ENCODE data around the gene PTPRD. TPM values are rescaled to one million over a fixed set of nuclear protein-coding genes. Genes with fewer than 3 reads are reported as not detected.
A peak's percentile ranks its signal among the peaks of the same experiment; 100 is the strongest.

Gene PTPRD
- polyA plus RNA-seq, 3 donors = 114 to 130 (median 117) TPM

GRCh38 chr9:10026443-10026984 lies 586.3 kb downstream of the PTPRD start:
- DNase-seq (ENCODE audit: extremely low read depth in 1 of 11, low read depth in 9 of 11, low spot score in 4 of 11) = no peak

DNA sequence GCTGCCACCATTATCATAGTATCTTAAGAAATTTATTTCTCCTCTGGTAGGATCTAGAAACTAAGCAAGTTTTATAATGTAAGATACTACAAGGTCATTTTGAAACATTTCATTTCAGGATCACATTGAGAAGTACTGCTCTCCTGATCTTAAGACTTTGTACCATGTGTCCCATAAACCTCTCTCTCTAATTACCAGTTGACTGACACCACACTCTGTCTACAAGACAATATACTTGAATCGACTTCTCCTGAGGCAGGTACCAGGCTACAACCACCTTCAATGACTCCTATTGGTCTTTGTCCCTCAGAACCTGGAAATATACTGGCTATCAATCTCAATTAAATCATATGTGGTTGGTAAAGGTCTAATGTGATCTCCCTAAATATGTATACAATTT lies 597.0 kb downstream of the PTPRD start:
- DNase-seq (ENCODE audit: extremely low read depth in 1 of 11, low read depth in 9 of 11, low spot score in 4 of 11) = no peak

DNA sequence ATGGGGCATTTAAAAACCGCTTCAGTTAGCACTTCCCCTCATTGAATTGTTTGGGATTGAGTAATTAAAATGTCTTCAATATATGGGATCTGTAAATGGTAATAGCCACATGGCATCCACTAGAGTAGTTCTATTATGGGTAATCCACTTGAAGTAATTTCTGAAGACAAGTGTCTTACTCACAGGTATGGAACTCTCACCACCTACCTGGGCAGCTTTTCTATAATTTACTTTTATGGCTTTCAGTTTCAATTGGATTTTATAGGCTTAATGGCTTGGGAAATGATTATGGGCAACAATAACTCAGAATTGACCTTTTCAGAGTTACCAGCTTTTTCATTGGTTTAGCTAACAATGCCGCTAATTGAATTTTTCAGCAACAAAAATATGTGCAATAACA lies 597.9 kb downstream of the PTPRD start:
- DNase-seq (ENCODE audit: extremely low read depth in 1 of 11, low read depth in 9 of 11, low spot score in 4 of 11) = no peak

DNA sequence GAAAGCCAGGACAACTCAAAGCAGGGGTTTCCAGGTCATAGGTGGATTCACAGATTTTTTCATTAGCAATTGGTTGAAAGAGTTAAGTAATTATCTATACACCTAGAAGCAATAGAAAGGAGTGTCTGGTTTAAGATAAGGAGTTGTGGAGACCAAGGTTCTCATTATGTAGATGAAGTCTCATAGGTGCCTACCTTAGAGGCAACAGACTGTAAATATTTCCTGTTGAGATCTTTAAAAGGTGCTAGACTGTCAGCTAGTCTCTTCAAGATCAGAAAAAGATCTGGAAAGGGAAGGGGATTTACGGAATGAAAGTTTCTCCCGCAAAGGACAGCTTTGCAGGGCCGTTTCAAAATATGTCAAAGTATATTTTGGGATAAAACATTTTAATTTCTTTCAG lies 603.4 kb downstream of the PTPRD start:
- no peak for DNase-seq (ENCODE audit: extremely low read depth in 1 of 11, low read depth in 9 of 11, low spot score in 4 of 11)

DNA sequence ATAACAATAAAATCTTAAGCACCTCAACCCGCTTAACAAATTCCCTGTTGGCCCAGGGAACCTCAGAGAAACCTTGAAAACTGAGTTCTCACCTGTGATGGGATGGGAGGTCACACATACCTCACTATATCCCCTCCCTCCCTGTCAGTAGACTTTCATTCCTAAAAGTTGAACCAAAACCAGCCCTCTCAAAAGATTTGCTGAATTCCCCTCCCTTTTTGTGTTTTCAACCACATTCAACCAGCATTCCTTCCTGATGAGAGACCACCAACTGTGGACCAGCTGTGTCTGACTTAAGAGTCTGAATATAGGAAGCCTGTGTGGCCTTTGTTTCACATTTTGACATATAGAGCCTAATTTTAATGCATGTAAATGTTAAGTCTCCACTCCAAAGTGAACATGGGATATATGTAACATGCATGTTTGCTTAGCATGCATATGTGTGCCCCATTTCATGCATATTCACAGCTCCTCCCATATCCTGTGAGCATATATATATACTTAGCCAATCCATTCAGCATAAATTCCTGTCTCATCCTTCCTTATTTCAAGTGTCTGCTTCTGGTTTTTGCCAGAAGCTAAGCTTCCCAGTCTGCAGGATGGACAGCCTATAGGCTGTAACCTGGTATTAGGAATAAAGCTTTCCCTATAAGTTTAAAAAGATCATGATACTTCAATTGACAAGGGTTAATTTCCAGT lies 604.6 kb downstream of the PTPRD start:
- DNase-seq (ENCODE audit: extremely low read depth in 1 of 11, low read depth in 9 of 11, low spot score in 4 of 11) = no peak

DNA sequence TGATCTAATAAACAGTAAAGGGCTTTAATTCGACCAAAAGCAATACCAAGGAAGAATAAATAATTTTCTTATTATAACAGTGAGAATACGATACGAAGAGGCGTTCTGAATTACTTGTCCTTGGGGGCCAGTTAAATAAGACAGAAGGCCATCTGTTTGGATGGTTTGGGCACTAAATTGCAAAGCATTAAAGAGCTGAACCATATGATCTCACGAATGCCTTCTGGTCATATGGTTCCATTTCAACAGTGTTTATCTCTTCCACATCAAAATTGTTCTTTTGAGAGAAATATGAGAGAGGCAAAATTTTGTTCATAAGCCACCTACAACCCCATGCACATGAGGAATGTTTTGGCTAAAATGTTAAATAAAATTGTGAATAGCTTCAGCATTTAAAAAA lies 605.4 kb downstream of the PTPRD start:
- no peak for DNase-seq (ENCODE audit: extremely low read depth in 1 of 11, low read depth in 9 of 11, low spot score in 4 of 11)

DNA sequence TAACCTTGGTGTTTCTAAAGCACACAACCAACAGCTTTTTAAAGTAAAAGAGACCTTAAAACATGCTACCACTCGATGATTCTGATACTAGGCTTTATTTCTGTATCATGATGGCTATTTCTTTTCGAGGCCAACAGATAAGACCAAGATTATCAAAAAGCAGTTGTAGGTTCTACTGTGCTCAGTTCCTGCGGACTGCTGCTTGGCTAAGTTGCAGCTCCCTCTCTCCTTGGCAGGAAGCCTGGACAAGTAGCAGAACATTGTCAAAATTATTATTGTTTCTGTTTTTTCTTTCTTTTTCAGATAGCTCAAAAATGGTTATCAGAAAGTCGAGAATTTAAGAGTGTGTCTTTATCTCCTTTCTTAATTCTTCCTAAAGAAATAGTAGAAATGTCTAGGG lies 607.6 kb downstream of the PTPRD start:
- DNase-seq (ENCODE audit: extremely low read depth in 1 of 11, low read depth in 9 of 11, low spot score in 4 of 11) = no peak

DNA sequence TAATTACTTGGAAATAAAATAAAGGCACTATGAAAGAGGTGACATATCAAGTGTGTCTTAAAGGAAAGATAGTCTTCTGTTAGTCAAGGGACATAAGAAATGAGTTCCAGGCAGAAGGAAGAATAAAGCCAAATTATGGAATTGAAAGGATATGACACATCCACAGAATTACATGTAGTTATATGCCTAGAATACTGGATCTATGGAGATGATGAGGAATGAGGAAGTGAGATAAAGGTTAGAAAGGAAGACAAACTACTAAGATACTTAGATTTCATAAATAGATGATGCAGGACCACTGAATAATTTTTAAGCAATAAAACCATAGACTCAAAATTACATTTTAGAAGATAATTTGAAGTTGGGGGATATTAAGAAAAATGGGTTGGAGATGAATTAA lies 609.8 kb downstream of the PTPRD start:
- DNase-seq (ENCODE audit: extremely low read depth in 1 of 11, low read depth in 9 of 11, low spot score in 4 of 11) = no peak

DNA sequence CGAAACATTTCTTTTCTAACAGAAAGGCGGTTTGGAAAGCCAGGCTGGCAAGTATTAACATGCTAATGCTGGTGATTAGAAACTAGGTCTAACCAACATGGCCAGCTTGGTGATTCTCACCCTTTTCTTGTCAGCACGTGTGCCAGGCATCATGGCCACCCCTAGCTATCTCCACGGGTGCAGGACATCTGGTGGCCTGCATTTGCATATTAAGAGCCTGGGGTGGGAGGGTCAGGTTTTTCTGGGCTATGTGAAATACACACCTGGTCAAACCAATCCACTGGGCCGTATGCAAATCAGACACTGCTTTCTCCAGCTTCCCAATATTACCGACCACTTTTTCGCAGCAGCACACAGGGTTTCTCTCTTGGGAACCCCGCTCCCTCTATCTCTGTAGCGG lies 612.1 kb downstream of the PTPRD start:
- DNase-seq (ENCODE audit: extremely low read depth in 1 of 11, low read depth in 9 of 11, low spot score in 4 of 11) = no peak

GRCh38 chr9:9998491-9999287 lies 614.1 kb downstream of the PTPRD start:
- DNase-seq (ENCODE audit: extremely low read depth in 1 of 11, low read depth in 9 of 11, low spot score in 4 of 11) = no peak

DNA sequence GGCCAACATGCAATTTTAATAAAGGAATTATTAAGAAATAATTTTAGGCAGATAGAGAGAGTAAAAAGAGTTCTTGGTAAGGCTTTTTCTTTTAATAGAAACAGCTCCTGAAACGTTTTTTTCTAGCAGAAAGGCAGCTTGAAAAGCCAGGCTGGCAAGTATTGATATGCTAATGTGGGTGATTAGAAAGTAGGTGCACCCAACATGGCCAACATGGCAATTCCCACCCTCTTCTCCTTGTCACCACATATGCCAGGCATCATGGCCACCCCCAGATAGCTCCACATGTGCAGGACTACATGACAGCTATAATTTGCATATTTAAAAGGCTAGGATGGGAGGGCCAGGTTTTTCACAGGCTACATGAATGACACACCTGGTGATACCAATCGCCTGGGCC lies 615.2 kb downstream of the PTPRD start:
- no peak for DNase-seq (ENCODE audit: extremely low read depth in 1 of 11, low read depth in 9 of 11, low spot score in 4 of 11)

DNA sequence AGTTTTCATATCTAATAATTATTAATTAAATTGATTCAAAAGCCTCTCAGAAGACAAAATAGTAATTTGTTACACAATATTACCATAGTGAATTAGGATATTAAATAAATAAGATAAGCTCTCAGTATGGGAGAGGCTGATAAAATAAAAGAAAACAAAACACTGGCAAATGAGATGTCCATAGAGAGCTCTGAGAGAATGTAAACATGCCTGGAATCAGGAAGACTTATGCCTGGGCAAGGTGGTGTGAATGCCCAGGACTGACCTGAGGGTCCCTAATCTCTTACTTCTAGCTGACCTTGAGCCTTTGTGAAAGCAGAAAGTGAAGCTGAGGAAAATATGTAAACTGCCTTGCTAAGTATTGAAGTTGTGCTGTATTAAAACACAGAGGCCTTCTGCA lies 616.5 kb downstream of the PTPRD start:
- no peak for DNase-seq (ENCODE audit: extremely low read depth in 1 of 11, low read depth in 9 of 11, low spot score in 4 of 11)

DNA sequence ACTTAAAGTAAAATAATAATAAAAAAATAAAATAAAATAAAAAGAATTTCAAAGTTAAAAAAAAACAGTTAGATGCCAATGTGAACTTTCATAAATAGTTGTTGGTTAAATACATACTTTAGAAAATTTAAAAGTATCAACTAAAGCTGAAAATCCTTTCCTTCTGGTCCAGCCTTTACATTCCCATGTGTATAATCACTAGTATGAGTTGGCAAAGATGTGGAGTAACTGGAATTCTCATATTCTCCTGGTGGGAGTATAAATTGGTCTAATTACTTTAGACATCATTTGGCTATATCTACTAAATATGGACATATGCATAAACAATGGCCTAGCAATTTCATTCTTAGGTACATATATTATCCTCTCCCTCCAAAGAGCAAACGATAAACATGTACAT lies 619.9 kb downstream of the PTPRD start:
- DNase-seq (ENCODE audit: extremely low read depth in 1 of 11, low read depth in 9 of 11, low spot score in 4 of 11) = no peak

GRCh38 chr9:9973062-9973461 lies 639.7 kb downstream of the PTPRD start:
- DNase-seq (ENCODE audit: extremely low read depth in 1 of 11, low read depth in 9 of 11, low spot score in 4 of 11) = peak in 5 of 11 donors; percentile 8 to 46 (median 15)

DNA sequence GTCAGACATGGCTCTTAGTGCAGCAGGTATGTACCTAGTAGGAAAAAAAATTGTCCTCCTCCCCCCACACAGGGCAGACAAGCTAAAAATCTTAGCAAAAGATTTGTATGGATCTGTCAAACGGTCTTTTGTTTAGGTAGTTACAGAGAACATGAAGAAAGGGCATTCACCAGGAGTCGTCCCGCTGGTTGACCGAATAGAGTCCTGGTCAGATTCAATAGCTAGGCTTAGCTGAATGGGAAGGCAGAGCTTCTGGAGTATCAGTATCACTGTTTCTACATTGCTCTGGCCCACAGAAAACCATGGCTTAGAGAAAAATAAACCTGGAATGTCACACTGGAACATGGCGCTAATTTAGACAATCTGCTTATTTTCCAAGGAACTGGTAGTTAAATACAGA lies 642.3 kb downstream of the PTPRD start:
- no peak for DNase-seq (ENCODE audit: extremely low read depth in 1 of 11, low read depth in 9 of 11, low spot score in 4 of 11)

DNA sequence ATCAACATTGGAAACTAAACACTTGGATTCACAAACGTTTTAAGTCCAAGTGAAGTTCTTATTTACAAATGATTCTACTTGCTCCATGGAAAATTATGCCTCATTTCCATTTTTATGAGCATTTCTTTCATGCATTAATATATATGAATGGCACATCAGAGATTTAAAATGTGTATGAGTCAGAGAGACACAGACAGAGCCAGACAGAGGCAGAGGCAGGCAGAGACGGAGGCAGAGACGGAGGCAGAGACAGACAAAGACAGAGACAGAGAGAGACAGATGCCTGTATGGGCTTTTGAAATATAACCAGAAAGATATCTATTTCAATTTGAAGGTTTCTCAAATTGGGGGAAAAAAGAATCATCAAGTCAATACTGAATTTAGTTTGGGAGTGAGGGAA lies 649.0 kb downstream of the PTPRD start:
- no peak for DNase-seq (ENCODE audit: extremely low read depth in 1 of 11, low read depth in 9 of 11, low spot score in 4 of 11)

DNA sequence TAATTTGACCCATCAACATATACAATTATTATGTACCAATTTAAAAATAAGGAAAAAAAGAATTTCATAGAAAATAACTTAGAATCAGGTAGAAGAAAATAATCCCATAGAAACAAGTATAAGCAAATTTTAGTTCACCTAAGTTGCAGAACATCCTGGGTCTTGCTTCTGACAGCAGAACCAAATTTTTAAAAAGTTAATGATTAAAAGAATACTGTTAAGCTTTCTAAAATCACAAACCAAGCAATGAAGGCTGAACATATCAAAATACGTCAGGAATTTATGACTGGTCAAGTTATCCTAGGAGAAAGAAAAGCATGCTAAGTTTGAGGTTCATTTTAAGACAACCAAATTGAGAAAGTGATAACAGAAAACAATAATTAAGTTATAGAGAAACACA lies 650.9 kb downstream of the PTPRD start:
- no peak for DNase-seq (ENCODE audit: extremely low read depth in 1 of 11, low read depth in 9 of 11, low spot score in 4 of 11)

DNA sequence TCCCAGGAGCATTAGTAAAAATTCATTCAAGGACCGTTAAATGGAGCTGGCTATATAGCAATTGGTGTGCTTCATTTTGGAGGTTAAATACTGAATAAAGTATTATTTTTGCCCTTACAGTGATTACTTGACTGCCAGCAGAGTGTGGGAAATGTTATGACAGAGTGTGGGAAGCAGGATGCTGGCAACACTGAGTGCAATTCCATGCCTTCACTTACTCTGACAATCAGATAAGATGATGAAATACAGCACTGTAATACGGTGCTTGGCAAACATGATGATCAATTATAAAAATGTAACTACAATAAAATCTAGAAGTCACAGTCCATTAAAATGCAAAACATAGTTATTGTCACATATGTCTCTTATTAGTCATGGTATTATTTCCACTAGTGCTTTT lies 651.3 kb downstream of the PTPRD start:
- DNase-seq (ENCODE audit: extremely low read depth in 1 of 11, low read depth in 9 of 11, low spot score in 4 of 11) = no peak

GRCh38 chr9:9951556-9952160 lies 661.1 kb downstream of the PTPRD start:
- no peak for DNase-seq (ENCODE audit: extremely low read depth in 1 of 11, low read depth in 9 of 11, low spot score in 4 of 11)

GRCh38 chr9:9950813-9951212 lies 662.0 kb downstream of the PTPRD start:
- DNase-seq (ENCODE audit: extremely low read depth in 1 of 11, low read depth in 9 of 11, low spot score in 4 of 11) = no peak

Measured in renal cortex interstitium (tissue), 11 donors.